Activated CD4-positive, alpha-beta memory T cell treated with anti-CD3 and anti-CD28 coated beads for 36 hours (primary cell): Measurements from ENCODE around the gene MGMT. TPM values are rescaled to one million over a fixed set of nuclear protein-coding genes. Genes with fewer than 3 reads are reported as not detected.

Experiments used
- CTCF ChIA-PET: fragments of 350-600 bp; sonication (Branson Sonifier 250); formaldehyde crosslinking; loops from one replicate; lab custom pipeline; 2021; ENCODE audit warnings: antibody characterized with exemption, inconsistent platforms; lab: Charles Lee
- POLR2A ChIA-PET: fragments of 350-600 bp; sonication (Branson Sonifier 250); formaldehyde crosslinking; loops from one replicate; lab custom pipeline; 2021; ENCODE audit warnings: antibody characterized with exemption; lab: Charles Lee
- DNase-seq: peaks from one replicate; pipeline ENCODE4 v3.0.0-alpha.2; 2020
- H3K27ac Mint-ChIP-seq: one replicate; pipeline ENCODE4 v1.8.0; 2021; ENCODE audit warnings: mixed read lengths
- H3K27me3 Mint-ChIP-seq: one replicate; pipeline ENCODE4 v1.8.0; 2021; ENCODE audit warnings: mixed read lengths
- H3K36me3 Mint-ChIP-seq: one replicate; pipeline ENCODE4 v1.8.0; 2021; ENCODE audit warnings: mixed read lengths
- H3K4me1 Mint-ChIP-seq: one replicate; pipeline ENCODE4 v1.8.0; 2021; ENCODE audit warnings: low read depth, mixed read lengths
- H3K4me3 Mint-ChIP-seq: one replicate; pipeline ENCODE4 v1.8.0; 2021; ENCODE audit warnings: mild to moderate bottlenecking, mixed read lengths
- H3K9me3 Mint-ChIP-seq: one replicate; pipeline ENCODE4 v1.8.0; 2021; ENCODE audit warnings: mixed read lengths
- intact Hi-C: fragments of 100-400 bp; cut with micrococcal nuclease; formaldehyde crosslinking; loops from one replicate; pipeline ENCODE4 v1.15.1; 2023
- total RNA-seq, 2 experiments: library from RNA; stranded (reverse); gene quantifications; one replicate each; pipeline ENCODE4 v1.2.3, GENCODE V29; 2021

Gene MGMT
- total RNA-seq, 2 experiments from 2014 or later, result 22.9 to 23.8 TPM

- ChIA-PET CTCF (no interaction called here), POLR2A (no interaction called here)
- Mint-ChIP-seq H3K27me3 (no peaks in the 10 kb centered on the region), H3K36me3 (peaks cover 56% of the 10 kb centered on the region), H3K4me1 (peaks cover 5% of the 10 kb centered on the region), H3K27ac (no peak overlapping the region), H3K4me3 (no peak overlapping the region), H3K9me3 (peaks cover 2% of the 10 kb centered on the region)
- intact Hi-C loops, result no loop called here
- no peak for DNase-seq
Observed at GRCh38 chr10:129759214-129760002, 292.4 kb downstream of the MGMT start.

GRCh38 chr10:129760003-129760315 is 292.9 kb downstream of the MGMT start:
- ChIA-PET POLR2A (no interaction called here), CTCF (no interaction called here)
- Mint-ChIP-seq H3K27ac (no peak overlapping the region), H3K9me3 (no peaks in the 10 kb centered on the region), H3K4me1 (peaks cover 5% of the 10 kb centered on the region), H3K4me3 (no peak overlapping the region), H3K36me3 (peaks cover 55% of the 10 kb centered on the region), H3K27me3 (no peaks in the 10 kb centered on the region)
- DNase-seq, result no peak
- intact Hi-C loops, result no loop called here

GRCh38 chr10:129760416-129760815 is 293.4 kb downstream of the MGMT start:
- Mint-ChIP-seq H3K9me3 (no peaks in the 10 kb centered on the region), H3K4me3 (no peak overlapping the region), H3K36me3 (peaks cover 51% of the 10 kb centered on the region), H3K4me1 (peaks cover 5% of the 10 kb centered on the region), H3K27ac (no peak overlapping the region), H3K27me3 (no peaks in the 10 kb centered on the region)
- intact Hi-C loops, result no loop called here
- ChIA-PET CTCF (no interaction called here), POLR2A (no interaction called here)
- DNase-seq, result no peak

GRCh38 chr10:129761197-129761972 is 294.3 kb downstream of the MGMT start:
- intact Hi-C loops, result no loop called here
- no peak for DNase-seq
- H3K27ac Mint-ChIP-seq, result no peak overlapping the region
- H3K4me3 Mint-ChIP-seq, result no peak overlapping the region
- H3K36me3 Mint-ChIP-seq, result peaks cover 51% of the 10 kb centered on the region
- ChIA-PET CTCF (no interaction called here), POLR2A (no interaction called here)
- H3K9me3 Mint-ChIP-seq, result peaks cover 3% of the 10 kb centered on the region
- peaks cover 3% of the 10 kb centered on the region for H3K4me1 Mint-ChIP-seq
- no peaks in the 10 kb centered on the region for H3K27me3 Mint-ChIP-seq

DNA sequence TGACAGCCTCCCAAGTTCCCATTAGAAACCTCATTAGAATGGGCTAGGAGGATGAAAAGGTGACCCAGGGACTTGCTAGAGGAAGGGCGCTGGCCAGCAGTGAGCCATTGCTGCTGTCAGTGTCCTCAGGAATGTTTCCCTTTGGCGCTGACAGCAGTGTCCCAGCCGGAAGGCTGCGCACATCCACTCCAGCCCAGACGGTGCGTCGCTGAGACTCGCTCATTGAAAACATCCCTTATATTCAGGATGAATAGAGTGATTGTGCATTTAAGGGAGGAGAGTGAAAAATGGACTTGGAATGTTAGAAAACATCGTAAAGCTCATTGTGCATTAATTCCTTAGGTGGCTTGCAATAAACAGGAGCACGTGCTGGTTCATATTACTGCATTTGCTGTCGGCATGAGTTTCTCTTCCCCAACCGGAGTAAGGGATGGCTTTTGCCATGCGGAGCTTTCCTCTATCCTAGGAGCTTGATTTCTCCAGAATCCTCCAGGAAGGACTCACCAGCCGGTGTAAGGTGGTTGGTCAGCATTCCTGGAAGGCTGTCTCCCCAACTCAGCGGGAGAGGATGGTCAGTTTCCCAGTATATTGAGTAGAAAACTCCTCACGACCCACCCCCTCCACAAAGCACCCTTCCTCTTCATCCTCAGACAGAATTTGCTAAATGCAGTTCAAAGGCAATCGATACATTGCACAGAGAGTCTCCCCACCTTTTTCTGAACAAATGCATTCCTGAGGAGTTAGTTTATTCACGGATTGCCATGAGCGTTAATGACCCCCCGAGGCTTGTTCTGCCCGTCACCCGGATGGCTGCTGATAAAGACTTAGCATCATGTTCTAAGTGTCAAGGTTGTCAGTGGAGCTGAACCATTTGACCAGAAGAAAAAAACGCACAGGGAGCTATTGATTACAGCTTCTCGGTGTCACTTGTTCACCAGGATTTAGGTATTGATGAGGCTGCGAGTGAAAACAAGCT is 295.2 kb downstream of the MGMT start:
- Mint-ChIP-seq H3K4me1 (no peaks in the 10 kb centered on the region), H3K4me3 (no peak overlapping the region), H3K27me3 (no peaks in the 10 kb centered on the region), H3K9me3 (peaks cover 4% of the 10 kb centered on the region), H3K27ac (no peak overlapping the region), H3K36me3 (peaks cover 60% of the 10 kb centered on the region)
- no peak for DNase-seq
- ChIA-PET CTCF (no interaction called here), POLR2A (interaction anchor here (0.6 kb wide), 1 partner anchor 916 kb away, joined by 3 read pairs; no protein-coding TSS in a partner anchor)
- intact Hi-C loops, result no loop called here

GRCh38 chr10:129764011-129764900 is 297.2 kb downstream of the MGMT start:
- no peak overlapping the region for H3K27ac Mint-ChIP-seq
- DNase-seq, result peak; percentile 3
- ChIA-PET POLR2A (no interaction called here), CTCF (no interaction called here)
- H3K4me1 Mint-ChIP-seq, result no peaks in the 10 kb centered on the region
- peaks cover 66% of the 10 kb centered on the region for H3K36me3 Mint-ChIP-seq
- peaks cover 11% of the 10 kb centered on the region for H3K9me3 Mint-ChIP-seq
- H3K4me3 Mint-ChIP-seq, result no peak overlapping the region
- intact Hi-C loops, result no loop called here
- no peaks in the 10 kb centered on the region for H3K27me3 Mint-ChIP-seq

DNA sequence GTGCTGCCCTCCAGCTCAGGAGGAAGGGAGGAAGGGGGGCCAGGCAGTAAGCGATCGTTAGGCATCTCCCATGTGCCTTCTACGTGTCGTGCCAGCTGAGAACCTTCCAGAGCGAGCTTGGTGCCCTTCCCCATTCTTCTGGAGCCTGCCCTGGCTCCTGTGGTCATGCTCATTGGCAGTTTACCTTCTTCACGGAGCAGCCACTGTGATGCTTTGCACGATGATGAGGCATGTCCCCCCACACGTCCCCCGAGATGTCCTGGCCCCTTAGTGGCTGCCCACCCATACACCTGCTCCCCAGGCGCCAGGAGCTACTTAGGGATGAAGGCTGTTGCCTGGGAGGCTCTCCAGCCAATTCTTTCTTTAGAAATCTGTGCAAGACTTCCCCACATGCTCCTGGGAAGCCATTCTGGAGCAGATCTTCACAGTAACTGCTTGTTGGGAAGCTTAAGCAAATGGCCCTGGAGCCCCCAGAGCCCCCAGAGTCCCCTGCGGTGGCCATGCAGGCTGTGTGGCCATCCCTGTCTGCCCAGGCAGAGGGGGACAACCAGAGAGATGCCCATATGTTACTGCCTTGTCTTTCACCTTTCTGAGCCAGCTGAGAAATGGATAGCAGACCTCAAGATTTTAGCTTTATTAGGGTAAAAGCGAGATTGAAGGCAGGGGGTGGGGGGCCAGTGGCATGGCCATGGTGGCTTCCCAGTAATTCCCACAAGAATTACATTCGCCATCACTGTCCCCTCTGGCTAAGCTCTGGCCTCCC is 298.0 kb downstream of the MGMT start:
- H3K4me3 Mint-ChIP-seq, result no peak overlapping the region
- ChIA-PET CTCF (no interaction called here), POLR2A (no interaction called here)
- H3K4me1 Mint-ChIP-seq, result no peaks in the 10 kb centered on the region
- peaks cover 16% of the 10 kb centered on the region for H3K9me3 Mint-ChIP-seq
- no peak overlapping the region for H3K27ac Mint-ChIP-seq
- intact Hi-C loops, result no loop called here
- H3K27me3 Mint-ChIP-seq, result no peaks in the 10 kb centered on the region
- peaks cover 64% of the 10 kb centered on the region for H3K36me3 Mint-ChIP-seq
- DNase-seq, result peak; percentile 4

DNA sequence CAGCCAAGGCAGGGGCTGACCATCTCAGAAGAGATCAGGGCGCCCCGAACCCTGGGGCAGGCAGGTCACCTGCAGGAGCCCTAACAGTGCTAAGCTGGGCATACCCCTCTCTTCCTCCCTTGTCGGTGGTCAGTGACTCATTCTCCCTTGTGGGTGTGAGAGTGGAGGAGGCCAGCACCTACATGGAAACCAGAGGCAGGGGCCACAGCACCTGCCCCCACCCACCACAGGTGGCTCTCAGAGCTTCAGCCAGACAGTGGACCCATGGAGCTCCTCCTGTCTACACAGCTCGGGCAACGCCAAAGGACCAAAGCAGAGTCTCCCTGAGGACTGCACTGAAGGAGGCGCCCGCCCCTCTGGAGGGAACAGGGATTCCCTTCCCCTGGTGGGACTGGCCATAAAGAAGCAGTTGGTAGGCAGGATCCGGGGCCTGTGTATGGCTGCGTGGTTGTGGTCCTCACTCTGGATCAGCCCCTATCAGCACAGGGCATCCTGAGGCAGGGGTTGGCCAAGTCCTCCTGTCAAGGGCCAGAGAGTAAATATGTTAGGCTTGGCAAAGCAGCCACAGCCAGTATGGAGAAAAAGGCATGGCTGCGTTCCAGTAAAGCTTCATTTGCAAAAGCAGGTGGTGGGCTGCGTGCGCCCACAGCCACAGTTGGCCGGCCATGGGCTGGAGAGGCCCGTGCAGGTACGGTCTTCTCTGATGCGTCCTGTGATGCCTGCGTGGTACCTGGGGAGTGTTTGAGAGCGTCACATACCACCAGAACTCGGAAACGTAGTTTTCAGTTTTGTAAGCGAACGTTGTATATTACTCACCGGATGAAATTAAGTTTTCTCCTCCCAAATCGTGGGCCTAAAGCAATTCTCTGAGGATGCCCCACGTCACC is 298.9 kb downstream of the MGMT start:
- H3K4me1 Mint-ChIP-seq, result no peaks in the 10 kb centered on the region
- ChIA-PET CTCF (no interaction called here), POLR2A (no interaction called here)
- intact Hi-C loops, result no loop called here
- peaks cover 58% of the 10 kb centered on the region for H3K36me3 Mint-ChIP-seq
- H3K27ac Mint-ChIP-seq, result no peak overlapping the region
- no peak overlapping the region for H3K4me3 Mint-ChIP-seq
- no peaks in the 10 kb centered on the region for H3K27me3 Mint-ChIP-seq
- H3K9me3 Mint-ChIP-seq, result peaks cover 22% of the 10 kb centered on the region
- DNase-seq, result peak; percentile 2

DNA sequence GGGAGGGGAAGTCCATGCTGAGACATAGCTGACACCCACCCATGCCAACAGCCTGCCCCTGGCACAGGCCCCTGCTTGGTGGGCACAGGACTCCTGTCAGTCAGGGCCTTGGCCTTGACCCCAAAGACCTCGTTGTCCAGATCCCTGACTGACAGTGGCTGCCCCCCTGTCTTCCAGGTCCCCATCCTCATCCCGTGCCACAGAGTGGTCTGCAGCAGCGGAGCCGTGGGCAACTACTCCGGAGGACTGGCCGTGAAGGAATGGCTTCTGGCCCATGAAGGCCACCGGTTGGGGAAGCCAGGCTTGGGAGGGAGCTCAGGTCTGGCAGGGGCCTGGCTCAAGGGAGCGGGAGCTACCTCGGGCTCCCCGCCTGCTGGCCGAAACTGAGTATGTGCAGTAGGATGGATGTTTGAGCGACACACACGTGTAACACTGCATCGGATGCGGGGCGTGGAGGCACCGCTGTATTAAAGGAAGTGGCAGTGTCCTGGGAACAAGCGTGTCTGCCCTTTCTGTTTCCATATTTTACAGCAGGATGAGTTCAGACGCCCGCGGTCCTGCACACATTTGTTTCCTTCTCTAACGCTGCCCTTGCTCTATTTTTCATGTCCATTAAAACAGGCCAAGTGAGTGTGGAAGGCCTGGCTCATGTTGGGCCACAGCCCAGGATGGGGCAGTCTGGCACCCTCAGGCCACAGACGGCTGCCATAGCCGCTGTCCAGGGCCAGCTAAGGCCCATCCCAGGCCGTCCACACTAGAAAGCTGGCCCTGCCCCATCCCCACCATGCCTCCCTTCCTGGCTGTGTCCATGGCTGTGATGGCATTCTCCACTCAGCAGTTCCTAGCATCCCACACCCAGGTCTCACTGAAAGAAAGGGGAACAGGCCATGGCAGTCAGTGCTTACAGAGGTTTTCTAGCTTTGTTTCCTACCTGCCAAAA is 299.8 kb downstream of the MGMT start:
- Mint-ChIP-seq H3K4me1 (no peaks in the 10 kb centered on the region), H3K27me3 (no peaks in the 10 kb centered on the region), H3K4me3 (no peak overlapping the region), H3K36me3 (peaks cover 55% of the 10 kb centered on the region), H3K27ac (no peak overlapping the region), H3K9me3 (peaks cover 22% of the 10 kb centered on the region)
- no peak for DNase-seq
- ChIA-PET CTCF (no interaction called here), POLR2A (no interaction called here)
- intact Hi-C loops, result no loop called here
